ENCODE measurements around the gene POLE. TPM values are rescaled to one million over a fixed set of nuclear protein-coding genes. Genes with fewer than 3 reads are reported as not detected.

POLE gene
- total RNA-seq, 2 donors from 2014 or later = 111 to 131 TPM

DNA sequence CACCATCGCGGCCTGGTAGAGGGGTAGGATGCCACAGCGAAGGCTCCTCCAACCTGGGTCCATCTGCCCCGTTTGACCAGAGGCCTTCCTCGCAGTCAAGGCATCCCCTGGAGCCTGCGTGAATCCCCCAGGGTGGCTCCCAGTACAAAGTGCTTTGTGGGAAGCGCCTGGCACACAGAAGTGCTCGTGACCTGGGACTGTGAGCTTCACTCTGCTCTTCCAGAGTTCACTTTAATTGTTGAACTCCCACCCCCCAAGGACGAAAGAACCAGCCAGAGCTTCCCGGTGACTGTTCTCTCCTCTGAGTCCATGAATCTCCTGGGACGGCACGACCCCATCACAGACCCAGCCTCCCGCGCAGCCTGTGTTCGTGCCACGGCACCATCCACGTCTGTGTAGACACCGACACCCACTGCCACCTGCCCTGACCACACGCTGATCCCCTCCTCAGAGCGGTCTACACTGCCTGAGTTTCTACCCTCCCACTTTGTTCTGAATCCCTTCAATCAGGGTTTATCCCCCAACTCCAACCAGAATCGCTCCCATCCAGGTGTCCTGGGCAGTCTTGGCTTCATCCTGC lies 52.6 kb downstream of the POLE start:
- H3K27ac Mint-ChIP-seq = no peak overlapping the region
- DNase-seq = no peak
- H3K9me3 Mint-ChIP-seq = no peaks in the 10 kb centered on the region
- H3K4me3 Mint-ChIP-seq = no peak overlapping the region
- no peak for ATAC-seq (replicated peaks in 1 of 2)
- peaks cover 8 to 60% of the 10 kb centered on the region in 2 donors for H3K36me3 Mint-ChIP-seq (ENCODE audit: insufficient read depth in 2 of 2)
- no peaks in the 10 kb centered on the region for H3K27me3 Mint-ChIP-seq (ENCODE audit: low read depth)
- H3K4me1 Mint-ChIP-seq (ENCODE audit: low read depth) = no peaks in the 10 kb centered on the region

DNA sequence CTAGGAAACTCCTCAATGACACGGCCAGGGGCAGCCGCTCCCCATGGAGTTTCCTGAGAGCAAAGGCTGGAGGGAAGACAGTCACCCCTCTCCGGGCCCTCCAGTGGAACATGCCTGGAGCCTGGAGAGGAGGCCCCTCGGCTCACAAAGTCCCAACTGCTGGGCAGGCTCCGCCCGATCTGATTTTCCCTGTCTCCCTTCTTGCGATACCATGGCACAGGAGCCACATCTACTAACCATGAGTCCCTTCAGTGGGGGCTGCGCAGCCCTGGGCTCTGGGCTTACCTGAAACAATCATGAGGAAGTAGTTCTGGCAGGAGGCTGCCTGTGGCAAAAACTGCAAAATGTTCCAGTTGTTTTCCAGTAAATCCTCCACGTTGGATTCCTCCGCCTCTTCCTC lies 53.2 kb downstream of the POLE start:
- ATAC-seq (replicated peaks in 1 of 2) = no peak

DNA sequence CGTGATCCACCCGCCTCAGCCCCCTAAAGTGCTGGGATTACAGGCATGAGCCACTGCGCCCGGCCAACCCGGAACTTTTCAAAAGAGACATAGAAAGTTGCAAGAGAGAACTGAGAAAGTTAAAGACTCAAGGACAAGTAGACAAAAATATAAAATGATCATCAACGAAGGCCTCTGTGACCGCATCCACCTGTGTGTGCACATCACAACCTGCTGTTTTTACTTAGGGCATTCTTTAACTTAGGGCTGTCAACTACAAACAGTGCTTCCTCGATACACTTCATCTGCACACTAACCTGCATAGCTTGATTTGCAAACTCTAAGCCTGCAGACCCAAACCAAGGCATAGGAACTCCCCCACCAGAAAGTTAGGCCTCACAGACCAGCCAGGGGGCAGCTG lies 53.7 kb downstream of the POLE start:
- DNase-seq = no peak
- no peak overlapping the region for H3K27ac Mint-ChIP-seq
- ATAC-seq (replicated peaks in 1 of 2) = no peak
- no peaks in the 10 kb centered on the region for H3K27me3 Mint-ChIP-seq (ENCODE audit: low read depth)
- H3K36me3 Mint-ChIP-seq (ENCODE audit: insufficient read depth in 2 of 2) = peaks cover 5 to 57% of the 10 kb centered on the region in 2 donors
- no peak overlapping the region for H3K4me3 Mint-ChIP-seq
- H3K9me3 Mint-ChIP-seq = no peaks in the 10 kb centered on the region
- no peaks in the 10 kb centered on the region for H3K4me1 Mint-ChIP-seq (ENCODE audit: low read depth)

More for the DNA sequence above, 53.2 kb downstream of the POLE start:
- no peak overlapping the region for H3K4me3 Mint-ChIP-seq
- no peaks in the 10 kb centered on the region for H3K27me3 Mint-ChIP-seq (ENCODE audit: low read depth)
- peaks cover 7 to 56% of the 10 kb centered on the region in 2 donors for H3K36me3 Mint-ChIP-seq (ENCODE audit: insufficient read depth in 2 of 2)
- DNase-seq = no peak
- H3K9me3 Mint-ChIP-seq = no peaks in the 10 kb centered on the region
- H3K4me1 Mint-ChIP-seq (ENCODE audit: low read depth) = no peaks in the 10 kb centered on the region
- no peak overlapping the region for H3K27ac Mint-ChIP-seq

DNA sequence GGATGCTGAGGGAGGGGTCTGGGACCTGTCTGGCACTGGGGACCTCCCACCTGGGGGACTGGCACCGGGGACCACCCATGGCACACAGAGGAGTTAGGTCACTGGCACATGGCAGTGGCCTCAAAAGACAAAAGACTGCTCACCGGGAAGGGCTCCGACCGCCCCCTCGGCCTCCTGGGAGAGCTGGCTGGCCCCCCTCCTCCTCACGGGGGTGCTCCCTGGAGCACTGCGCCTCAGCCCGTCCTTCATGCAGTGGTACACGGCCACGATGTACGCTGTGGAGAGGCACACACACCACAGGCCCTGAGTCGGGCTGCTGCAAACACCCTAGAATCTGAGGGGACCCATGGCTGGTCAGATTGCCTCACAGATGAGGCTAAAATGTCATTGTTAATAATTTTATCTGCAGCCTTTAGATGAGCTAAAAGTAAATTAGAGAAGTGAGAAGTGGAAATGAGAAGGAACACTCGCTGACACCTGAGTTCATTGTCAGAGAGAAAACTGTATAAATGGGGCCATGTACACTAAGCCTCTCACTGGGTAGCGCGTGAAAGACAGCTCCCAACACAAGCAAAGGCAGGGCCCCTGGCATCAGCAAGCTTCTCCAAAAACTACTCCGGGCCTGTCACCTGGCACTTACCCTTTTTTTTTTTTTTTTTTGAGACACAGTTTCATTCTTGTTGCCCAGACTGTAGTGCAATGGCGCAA lies 54.5 kb downstream of the POLE start:
- ATAC-seq (replicated peaks in 1 of 2) = no peak
- no peaks in the 10 kb centered on the region for H3K4me1 Mint-ChIP-seq (ENCODE audit: low read depth)
- H3K9me3 Mint-ChIP-seq = no peaks in the 10 kb centered on the region
- H3K27me3 Mint-ChIP-seq (ENCODE audit: low read depth) = no peaks in the 10 kb centered on the region
- H3K36me3 Mint-ChIP-seq (ENCODE audit: insufficient read depth in 2 of 2) = peaks cover 5 to 51% of the 10 kb centered on the region in 2 donors
- no peak overlapping the region for H3K27ac Mint-ChIP-seq
- no peak overlapping the region for H3K4me3 Mint-ChIP-seq
- DNase-seq = no peak

DNA sequence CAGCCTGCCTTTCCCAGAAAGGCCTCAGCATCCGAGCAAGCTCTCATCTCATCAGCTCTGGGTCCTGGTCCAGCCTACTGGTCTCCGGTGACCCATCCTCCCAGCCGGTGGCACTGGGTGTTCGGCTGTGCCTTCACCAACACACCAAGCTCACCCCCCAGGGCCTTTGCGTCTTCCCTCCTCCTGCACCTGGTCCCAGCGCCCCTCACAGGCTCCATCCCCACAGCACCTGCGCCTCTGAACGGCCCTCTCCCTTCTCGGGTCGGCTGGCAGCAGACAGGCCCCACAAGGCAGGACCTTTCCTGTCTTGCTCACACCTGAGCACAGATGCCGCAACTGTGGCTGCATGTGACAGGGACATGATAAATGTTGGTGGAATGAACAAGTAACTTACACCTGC lies 55.5 kb downstream of the POLE start:
- DNase-seq (no peak), ATAC-seq (replicated peaks in 1 of 2) (no peak)
- H3K36me3 Mint-ChIP-seq (ENCODE audit: insufficient read depth in 2 of 2) = peaks cover 5 to 48% of the 10 kb centered on the region in 2 donors
- H3K27ac Mint-ChIP-seq = no peak overlapping the region
- no peaks in the 10 kb centered on the region for H3K27me3 Mint-ChIP-seq (ENCODE audit: low read depth)
- no peak overlapping the region for H3K4me3 Mint-ChIP-seq
- no peaks in the 10 kb centered on the region for H3K9me3 Mint-ChIP-seq
- no peaks in the 10 kb centered on the region for H3K4me1 Mint-ChIP-seq (ENCODE audit: low read depth)

DNA sequence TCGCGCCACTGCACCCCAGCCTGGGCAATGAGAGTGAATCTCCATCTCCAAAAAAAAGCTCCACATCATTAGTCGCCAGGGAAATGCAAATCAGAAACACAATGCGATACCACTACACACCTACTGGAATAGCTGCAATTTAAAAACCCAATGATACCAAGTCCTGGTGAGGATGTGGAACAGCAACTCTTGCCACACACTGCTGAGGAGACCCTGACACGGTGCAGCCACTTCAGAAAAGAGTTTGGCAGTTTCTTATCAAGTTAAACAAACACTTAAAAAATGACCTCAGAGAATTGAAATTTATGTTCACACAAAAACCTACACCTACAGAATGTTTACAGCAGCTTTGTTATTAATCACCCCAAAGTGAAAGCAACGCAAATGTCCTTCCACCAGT lies 56.5 kb downstream of the POLE start:
- DNase-seq (no peak), ATAC-seq (replicated peaks in 1 of 2) (no peak)
- Mint-ChIP-seq H3K4me3 (no peak overlapping the region), H3K27me3 (ENCODE audit: low read depth) (no peaks in the 10 kb centered on the region), H3K9me3 (no peaks in the 10 kb centered on the region), H3K4me1 (ENCODE audit: low read depth) (no peaks in the 10 kb centered on the region), H3K27ac (no peak overlapping the region), H3K36me3 (ENCODE audit: insufficient read depth in 2 of 2) (peaks cover 5 to 40% of the 10 kb centered on the region in 2 donors)

DNA sequence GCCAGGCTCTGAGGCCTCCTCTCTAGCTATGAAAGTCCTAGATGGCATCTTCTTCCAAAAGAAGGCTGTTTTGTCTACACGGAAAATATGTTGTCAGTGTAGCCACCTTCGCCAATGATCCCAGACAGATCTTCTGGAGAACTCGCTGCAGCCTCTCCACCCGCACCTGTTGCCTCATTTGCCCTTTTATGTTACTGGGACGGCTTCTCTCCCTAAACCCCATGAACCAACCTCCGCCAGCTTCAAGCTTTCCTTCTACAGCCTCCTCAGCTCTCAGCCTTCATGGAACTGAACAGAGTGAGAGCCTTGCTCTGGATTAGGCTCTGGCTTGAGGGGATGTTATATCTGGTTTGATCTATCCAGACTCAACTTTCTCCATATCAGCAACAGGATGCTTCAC lies 57.8 kb downstream of the POLE start:
- ATAC-seq (replicated peaks in 1 of 2) = no peak
- Mint-ChIP-seq H3K36me3 (ENCODE audit: insufficient read depth in 2 of 2) (peaks cover 6 to 35% of the 10 kb centered on the region in 2 donors), H3K4me1 (ENCODE audit: low read depth) (no peaks in the 10 kb centered on the region), H3K4me3 (no peak overlapping the region), H3K27ac (no peak overlapping the region), H3K27me3 (ENCODE audit: low read depth) (no peaks in the 10 kb centered on the region), H3K9me3 (no peaks in the 10 kb centered on the region)
- no peak for DNase-seq

GRCh38 chr12:132625731-132626430 lies 61.3 kb downstream of the POLE start:
- H3K4me3 Mint-ChIP-seq = no peak overlapping the region
- H3K27ac Mint-ChIP-seq = no peak overlapping the region
- no peak for DNase-seq
- H3K36me3 Mint-ChIP-seq (ENCODE audit: insufficient read depth in 2 of 2) = peaks cover 4 to 21% of the 10 kb centered on the region in 2 donors
- peaks cover 7% of the 10 kb centered on the region for H3K4me1 Mint-ChIP-seq (ENCODE audit: low read depth)
- no peaks in the 10 kb centered on the region for H3K9me3 Mint-ChIP-seq
- peak in 1 of 2 donors; percentile 20 for ATAC-seq (replicated peaks in 1 of 2)
- no peaks in the 10 kb centered on the region for H3K27me3 Mint-ChIP-seq (ENCODE audit: low read depth)

GRCh38 chr12:132624910-132625630 lies 62.1 kb downstream of the POLE start:
- Mint-ChIP-seq H3K27ac (no peak overlapping the region), H3K4me1 (ENCODE audit: low read depth) (peaks cover 7% of the 10 kb centered on the region), H3K4me3 (no peak overlapping the region), H3K36me3 (ENCODE audit: insufficient read depth in 2 of 2) (peaks cover 4 to 16% of the 10 kb centered on the region in 2 donors), H3K9me3 (no peaks in the 10 kb centered on the region), H3K27me3 (ENCODE audit: low read depth) (no peaks in the 10 kb centered on the region)
- ATAC-seq (replicated peaks in 1 of 2) (no peak), DNase-seq (no peak)

DNA sequence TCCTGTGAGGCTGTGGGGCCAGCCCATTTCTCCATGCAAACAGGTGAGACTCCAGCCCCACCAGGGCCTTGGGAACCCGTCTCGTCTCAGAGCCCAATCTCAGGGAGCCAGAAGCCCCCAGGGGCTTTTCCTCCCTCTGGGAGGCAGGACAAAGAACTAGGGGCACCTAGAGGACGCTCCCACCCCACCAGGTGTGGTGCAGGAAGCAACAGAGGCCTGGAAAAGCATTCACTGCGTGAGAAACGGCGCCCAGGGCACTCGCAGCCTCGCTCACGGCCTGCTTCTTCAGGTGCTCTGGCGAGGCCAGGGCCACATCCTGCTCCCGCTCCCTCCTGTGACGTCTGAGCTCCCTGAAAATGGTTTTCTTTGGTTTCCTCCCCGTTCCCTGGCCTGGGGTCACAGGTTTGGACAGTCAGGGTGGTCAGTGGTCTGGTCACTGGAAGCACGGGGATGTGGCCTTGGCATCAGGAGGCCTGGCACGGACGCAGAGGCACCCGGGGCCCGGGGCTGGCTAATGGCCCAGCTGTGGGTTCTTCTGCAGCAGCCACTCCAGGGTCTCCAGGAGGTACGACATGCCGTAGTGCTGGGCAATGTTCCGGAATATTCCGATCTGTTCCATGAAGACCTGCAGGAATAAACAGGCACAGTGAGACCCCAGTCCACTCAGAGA lies 62.8 kb downstream of the POLE start:
- no peak for DNase-seq

GRCh38 chr12:132623072-132623869 lies 63.9 kb downstream of the POLE start:
- Mint-ChIP-seq H3K27me3 (ENCODE audit: low read depth) (peaks cover under 1% of the 10 kb centered on the region), H3K4me1 (ENCODE audit: low read depth) (peaks cover 7% of the 10 kb centered on the region), H3K9me3 (no peaks in the 10 kb centered on the region), H3K36me3 (ENCODE audit: insufficient read depth in 2 of 2) (peaks cover 4 to 6% of the 10 kb centered on the region in 2 donors), H3K27ac (no peak overlapping the region), H3K4me3 (no peak overlapping the region)
- no peak for DNase-seq
- no peak for ATAC-seq (replicated peaks in 1 of 2)

More for the DNA sequence above, 62.8 kb downstream of the POLE start:
- Mint-ChIP-seq H3K27ac (no peak overlapping the region), H3K4me3 (no peak overlapping the region), H3K9me3 (no peaks in the 10 kb centered on the region), H3K36me3 (ENCODE audit: insufficient read depth in 2 of 2) (peaks cover 4 to 9% of the 10 kb centered on the region in 2 donors), H3K27me3 (ENCODE audit: low read depth) (no peaks in the 10 kb centered on the region), H3K4me1 (ENCODE audit: low read depth) (peaks cover 7% of the 10 kb centered on the region)
- ATAC-seq (replicated peaks in 1 of 2) = no peak

DNA sequence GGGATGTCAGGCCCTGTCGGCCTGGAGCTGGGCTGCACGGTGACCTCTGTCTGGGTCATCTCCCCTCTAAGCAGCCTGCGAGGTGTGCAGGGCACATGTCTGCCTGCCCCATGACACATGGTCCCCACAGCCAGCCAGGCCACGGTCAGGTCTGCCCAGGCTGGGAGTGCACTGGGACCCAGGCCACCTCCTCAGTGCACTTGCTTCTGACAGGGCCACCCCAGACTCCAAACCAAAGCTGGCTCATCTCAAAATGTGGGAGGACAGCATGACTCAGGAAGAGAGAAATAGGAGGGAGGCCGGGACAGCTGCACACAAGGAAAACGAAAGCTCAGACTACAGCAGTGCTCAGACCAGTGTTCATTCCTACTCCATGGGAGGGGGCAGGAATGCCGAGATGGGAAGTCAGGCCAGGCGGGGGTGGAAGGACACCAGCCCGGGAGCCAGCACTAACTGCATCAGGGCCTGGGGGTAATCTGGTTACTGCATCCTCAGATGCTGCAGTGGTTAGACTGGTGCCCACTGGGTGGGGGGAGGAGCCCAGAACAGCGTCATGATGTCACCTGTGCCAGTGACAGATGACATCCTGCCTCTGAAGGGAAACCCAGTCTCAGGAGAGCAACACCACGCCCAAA lies 64.6 kb downstream of the POLE start:
- H3K4me1 Mint-ChIP-seq (ENCODE audit: low read depth) = peaks cover 7% of the 10 kb centered on the region
- H3K4me3 Mint-ChIP-seq = no peak overlapping the region
- no peaks in the 10 kb centered on the region for H3K9me3 Mint-ChIP-seq
- DNase-seq = no peak
- peak in 1 of 2 donors; percentile 20 for ATAC-seq (replicated peaks in 1 of 2)
- peaks cover 9 to 12% of the 10 kb centered on the region in 2 donors for H3K36me3 Mint-ChIP-seq (ENCODE audit: insufficient read depth in 2 of 2)
- peaks cover 8% of the 10 kb centered on the region for H3K27me3 Mint-ChIP-seq (ENCODE audit: low read depth)
- H3K27ac Mint-ChIP-seq = no peak overlapping the region
